ENCODE data around the gene CEP57L1. TPM values are rescaled to one million over a fixed set of nuclear protein-coding genes. Genes with fewer than 3 reads are reported as not detected.

The CEP57L1 gene
- total and polyA plus RNA-seq, 10 of the 15 experiments (the other 5 are each of a cell fraction or from before 2014, with no cell fraction given), result 12.7 to 30.5 (median 21.9) TPM

DNA sequence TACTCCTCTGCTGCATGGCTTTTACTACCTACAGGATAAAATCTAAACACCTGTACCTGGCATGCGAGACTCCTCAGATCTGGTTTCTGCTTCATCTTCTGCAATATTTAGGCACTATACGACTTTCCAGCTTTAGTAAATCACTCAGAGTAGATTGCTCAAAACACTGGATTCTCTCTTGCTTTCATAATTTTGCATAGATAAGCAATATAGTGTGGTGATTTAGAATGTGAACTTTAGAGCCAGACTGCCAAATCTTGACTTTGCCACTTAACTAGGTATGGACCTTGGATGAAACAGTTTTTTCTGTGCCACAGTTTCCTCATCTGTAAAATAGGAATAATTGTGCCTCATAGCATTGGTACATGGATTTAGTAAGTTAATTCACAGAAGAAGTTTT is 28.9 kb downstream of the CEP57L1 start (continued):
- TF ChIP-seq, protein P1, sequence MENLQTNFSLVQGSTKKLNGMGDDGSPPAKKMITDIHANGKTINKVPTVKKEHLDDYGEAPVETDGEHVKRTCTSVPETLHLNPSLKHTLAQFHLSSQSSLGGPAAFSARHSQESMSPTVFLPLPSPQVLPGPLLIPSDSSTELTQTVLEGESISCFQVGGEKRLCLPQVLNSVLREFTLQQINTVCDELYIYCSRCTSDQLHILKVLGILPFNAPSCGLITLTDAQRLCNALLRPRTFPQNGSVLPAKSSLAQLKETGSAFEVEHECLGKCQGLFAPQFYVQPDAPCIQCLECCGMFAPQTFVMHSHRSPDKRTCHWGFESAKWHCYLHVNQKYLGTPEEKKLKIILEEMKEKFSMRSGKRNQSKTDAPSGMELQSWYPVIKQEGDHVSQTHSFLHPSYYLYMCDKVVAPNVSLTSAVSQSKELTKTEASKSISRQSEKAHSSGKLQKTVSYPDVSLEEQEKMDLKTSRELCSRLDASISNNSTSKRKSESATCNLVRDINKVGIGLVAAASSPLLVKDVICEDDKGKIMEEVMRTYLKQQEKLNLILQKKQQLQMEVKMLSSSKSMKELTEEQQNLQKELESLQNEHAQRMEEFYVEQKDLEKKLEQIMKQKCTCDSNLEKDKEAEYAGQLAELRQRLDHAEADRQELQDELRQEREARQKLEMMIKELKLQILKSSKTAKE (IDR thresholded peaks at IDR 0.05; ENCODE audit: low read depth, poor library complexity, severe bottlenecking), result no peak
- TF ChIP-seq NFYA (IDR thresholded peaks at IDR 0.05; ENCODE audit: borderline replicate concordance, low read depth, low read length) (no peak), NBN (IDR thresholded peaks at IDR 0.05) (no peak), PAX5 (IDR thresholded peaks at IDR 0.05; ENCODE audit: borderline replicate concordance, low read depth, low read length) (no peak), SREBF2 (IDR thresholded peaks at IDR 0.05; ENCODE audit: low read length) (no peak), TCF7 (IDR thresholded peaks at IDR 0.05; ENCODE audit: borderline replicate concordance) (no peak)
- TF ChIP-seq, protein P2, sequence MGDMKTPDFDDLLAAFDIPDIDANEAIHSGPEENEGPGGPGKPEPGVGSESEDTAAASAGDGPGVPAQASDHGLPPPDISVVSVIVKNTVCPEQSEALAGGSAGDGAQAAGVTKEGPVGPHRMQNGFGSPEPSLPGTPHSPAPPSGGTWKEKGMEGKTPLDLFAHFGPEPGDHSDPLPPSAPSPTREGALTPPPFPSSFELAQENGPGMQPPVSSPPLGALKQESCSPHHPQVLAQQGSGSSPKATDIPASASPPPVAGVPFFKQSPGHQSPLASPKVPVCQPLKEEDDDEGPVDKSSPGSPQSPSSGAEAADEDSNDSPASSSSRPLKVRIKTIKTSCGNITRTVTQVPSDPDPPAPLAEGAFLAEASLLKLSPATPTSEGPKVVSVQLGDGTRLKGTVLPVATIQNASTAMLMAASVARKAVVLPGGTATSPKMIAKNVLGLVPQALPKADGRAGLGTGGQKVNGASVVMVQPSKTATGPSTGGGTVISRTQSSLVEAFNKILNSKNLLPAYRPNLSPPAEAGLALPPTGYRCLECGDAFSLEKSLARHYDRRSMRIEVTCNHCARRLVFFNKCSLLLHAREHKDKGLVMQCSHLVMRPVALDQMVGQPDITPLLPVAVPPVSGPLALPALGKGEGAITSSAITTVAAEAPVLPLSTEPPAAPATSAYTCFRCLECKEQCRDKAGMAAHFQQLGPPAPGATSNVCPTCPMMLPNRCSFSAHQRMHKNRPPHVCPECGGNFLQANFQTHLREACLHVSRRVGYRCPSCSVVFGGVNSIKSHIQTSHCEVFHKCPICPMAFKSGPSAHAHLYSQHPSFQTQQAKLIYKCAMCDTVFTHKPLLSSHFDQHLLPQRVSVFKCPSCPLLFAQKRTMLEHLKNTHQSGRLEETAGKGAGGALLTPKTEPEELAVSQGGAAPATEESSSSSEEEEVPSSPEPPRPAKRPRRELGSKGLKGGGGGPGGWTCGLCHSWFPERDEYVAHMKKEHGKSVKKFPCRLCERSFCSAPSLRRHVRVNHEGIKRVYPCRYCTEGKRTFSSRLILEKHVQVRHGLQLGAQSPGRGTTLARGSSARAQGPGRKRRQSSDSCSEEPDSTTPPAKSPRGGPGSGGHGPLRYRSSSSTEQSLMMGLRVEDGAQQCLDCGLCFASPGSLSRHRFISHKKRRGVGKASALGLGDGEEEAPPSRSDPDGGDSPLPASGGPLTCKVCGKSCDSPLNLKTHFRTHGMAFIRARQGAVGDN (IDR thresholded peaks at IDR 0.05), result no peak
- TF ChIP-seq, protein P3, sequence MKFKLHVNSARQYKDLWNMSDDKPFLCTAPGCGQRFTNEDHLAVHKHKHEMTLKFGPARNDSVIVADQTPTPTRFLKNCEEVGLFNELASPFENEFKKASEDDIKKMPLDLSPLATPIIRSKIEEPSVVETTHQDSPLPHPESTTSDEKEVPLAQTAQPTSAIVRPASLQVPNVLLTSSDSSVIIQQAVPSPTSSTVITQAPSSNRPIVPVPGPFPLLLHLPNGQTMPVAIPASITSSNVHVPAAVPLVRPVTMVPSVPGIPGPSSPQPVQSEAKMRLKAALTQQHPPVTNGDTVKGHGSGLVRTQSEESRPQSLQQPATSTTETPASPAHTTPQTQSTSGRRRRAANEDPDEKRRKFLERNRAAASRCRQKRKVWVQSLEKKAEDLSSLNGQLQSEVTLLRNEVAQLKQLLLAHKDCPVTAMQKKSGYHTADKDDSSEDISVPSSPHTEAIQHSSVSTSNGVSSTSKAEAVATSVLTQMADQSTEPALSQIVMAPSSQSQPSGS (IDR thresholded peaks at IDR 0.05; ENCODE audit: low read length), result no peak
